Spleen (tissue), 3 donors: ENCODE results near the gene KLK7.

Experiments
- POLR2A ChIP-seq, 3 donors: fragments of 450-650 bp; IDR thresholded peaks; one replicate each; pipeline ENCODE4 v1.5.1; 2017; ENCODE audit warnings: antibody characterized with exemption in 3 of 3, mild to moderate bottlenecking in 1 of 3
- POLR2AphosphoS5 ChIP-seq, 3 donors: sonication (generic); formaldehyde crosslinking; IDR thresholded peaks; one replicate each; pipeline ENCODE4 v1.5.1; 2017; ENCODE audit warnings: antibody characterized with exemption in 3 of 3

DNA sequence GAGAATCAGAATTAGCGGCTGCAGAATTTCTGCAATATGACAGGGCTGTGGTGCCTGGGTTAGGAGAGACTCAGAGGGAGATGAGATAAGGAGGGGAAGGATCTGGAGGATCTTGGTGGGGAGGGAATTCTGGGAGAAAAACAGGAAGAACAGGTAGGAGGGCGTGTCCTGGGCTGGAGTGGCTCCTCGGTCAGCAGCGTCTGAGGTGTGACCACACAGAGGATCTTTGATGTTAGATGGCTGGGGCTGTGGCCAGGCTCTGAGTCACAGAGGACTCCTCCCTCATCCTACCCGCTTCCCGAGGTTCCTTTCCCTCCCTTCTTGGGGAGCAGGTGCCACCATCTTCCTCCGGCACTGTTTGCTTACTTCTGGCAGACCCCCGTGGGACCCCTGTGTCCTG is 8.0 kb downstream of the KLK7 start:
- TF ChIP-seq POLR2A (IDR thresholded peaks at IDR 0.05) (no peak), POLR2AphosphoS5 (IDR thresholded peaks at IDR 0.05) (no peak)
